GM12891 (cell line): ENCODE measurements around the gene TMTC1.

Source experiments
- POLR2A ChIP-seq: IDR thresholded peaks from 2 replicates; pipeline ENCODE4 v1.6.1; 2011; ENCODE audit warnings: low read depth, low read length, control low read depth
- POLR2AphosphoS5 ChIP-seq: IDR thresholded peaks from 2 replicates; pipeline ENCODE4 v1.6.1; 2011; ENCODE audit warnings: low read depth, low read length, control low read depth
- POU2F2 ChIP-seq: IDR thresholded peaks from 2 replicates; pipeline ENCODE4 v1.6.1; 2011; ENCODE audit warnings: low read depth, mild to moderate bottlenecking, control low read depth, low read length, moderate library complexity
- SPI1 ChIP-seq: IDR thresholded peaks from 2 replicates; pipeline ENCODE4 v1.6.1; 2011; ENCODE audit warnings: low read depth, low read length, control low read depth
- TAF1 ChIP-seq: IDR thresholded peaks from 2 replicates; pipeline ENCODE4 v1.6.1; 2011; ENCODE audit warnings: low read depth, low read length, control low read depth

DNA sequence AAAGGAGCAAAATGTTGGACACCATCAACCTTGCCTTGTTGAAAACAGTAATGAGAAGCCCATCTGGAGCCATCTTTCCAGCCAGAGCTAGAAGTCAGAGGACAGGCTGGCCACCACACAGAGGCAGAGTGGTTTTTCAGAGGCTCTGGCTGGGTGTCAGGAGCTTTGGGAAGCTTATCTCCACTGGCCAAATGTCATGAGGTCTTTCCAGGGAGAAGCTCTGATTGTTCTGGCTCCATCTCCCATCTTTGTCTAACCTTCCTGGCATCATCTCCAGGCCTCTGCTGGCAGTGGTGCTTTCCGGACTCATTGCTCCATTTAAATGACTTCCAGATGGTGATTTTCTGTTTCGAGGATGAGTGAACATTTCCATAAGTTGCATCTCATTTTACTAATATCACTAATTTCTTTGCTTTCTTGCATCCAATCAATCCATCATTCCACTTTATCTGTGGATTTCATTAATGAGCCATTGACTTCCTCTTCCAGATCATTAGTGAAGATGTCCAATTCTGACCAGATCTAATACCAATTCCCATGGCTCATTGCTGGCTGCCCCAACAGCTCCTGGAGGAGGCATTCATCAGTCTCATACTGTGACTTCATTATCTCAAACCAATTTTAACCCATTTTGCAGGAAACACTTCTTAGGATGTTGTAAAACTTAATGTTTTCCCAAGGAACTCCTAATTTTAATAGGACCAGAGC is 35.3 kb upstream of the TMTC1 start:
- TF ChIP-seq POLR2AphosphoS5: no peak
- no peak for TF ChIP-seq POLR2A
- TF ChIP-seq POU2F2: no peak
- TF ChIP-seq TAF1: no peak
- no peak for TF ChIP-seq SPI1
